ENCODE measurements around the gene ICE2.

The ICE2 gene

DNA sequence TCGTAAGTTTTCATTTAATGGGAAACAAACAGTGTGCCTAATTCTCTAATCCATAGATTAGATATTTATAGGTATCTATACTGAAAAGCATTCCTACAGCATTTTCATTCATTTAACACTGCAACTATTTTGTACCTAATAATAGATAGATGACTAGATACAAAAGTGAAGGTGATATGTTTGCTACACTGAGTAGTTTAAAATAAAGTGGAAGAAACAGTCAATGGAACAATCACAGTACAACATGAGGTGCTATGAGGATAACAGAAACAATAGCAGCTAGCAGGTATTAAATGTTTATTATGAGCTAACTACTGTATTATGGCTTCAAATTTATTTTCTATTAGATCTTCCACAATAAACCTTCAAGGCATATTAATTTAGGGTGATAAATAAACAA is 50.0 kb downstream of the ICE2 start:
- Histone ChIP-seq H3K27ac (ENCODE audit: low read length) (no peak overlapping the region), H4K20me1 (ENCODE audit: insufficient read depth, low read length) (no peaks in the 10 kb centered on the region), H3K4me2 (ENCODE audit: low read depth, low read length) (no peak overlapping the region), H3K27me3 (replicated peaks; ENCODE audit: insufficient read depth, low read length) (no peaks in the 10 kb centered on the region), H3K36me3 (replicated peaks; ENCODE audit: insufficient read depth, low read length) (no peaks in the 10 kb centered on the region), H3F3A (ENCODE audit: insufficient read depth, low read length) (peaks cover 2% of the 10 kb centered on the region; the same call in 1 of the 2 replicates), H2AFZ (ENCODE audit: low read length) (no peak overlapping the region), H3K79me2 (ENCODE audit: low read length) (no peaks in the 10 kb centered on the region), H3K4me3 (ENCODE audit: low read length) (no peak overlapping the region), H3K9me2 (replicated peaks; ENCODE audit: insufficient read depth, low read length) (no peaks in the 10 kb centered on the region), H3K9ac (ENCODE audit: low read length) (no peak overlapping the region), H3K4me1 (ENCODE audit: low read length) (peaks cover 12% of the 10 kb centered on the region), H3K9me3 (replicated peaks; ENCODE audit: insufficient read depth, low read length) (no peaks in the 10 kb centered on the region)
- no peak for DNase-seq
- TF ChIP-seq EZH2 (optimal IDR thresholded peaks at IDR 0.05; ENCODE audit: low read depth, low read length) = no peak
- TF ChIP-seq, protein P1, sequence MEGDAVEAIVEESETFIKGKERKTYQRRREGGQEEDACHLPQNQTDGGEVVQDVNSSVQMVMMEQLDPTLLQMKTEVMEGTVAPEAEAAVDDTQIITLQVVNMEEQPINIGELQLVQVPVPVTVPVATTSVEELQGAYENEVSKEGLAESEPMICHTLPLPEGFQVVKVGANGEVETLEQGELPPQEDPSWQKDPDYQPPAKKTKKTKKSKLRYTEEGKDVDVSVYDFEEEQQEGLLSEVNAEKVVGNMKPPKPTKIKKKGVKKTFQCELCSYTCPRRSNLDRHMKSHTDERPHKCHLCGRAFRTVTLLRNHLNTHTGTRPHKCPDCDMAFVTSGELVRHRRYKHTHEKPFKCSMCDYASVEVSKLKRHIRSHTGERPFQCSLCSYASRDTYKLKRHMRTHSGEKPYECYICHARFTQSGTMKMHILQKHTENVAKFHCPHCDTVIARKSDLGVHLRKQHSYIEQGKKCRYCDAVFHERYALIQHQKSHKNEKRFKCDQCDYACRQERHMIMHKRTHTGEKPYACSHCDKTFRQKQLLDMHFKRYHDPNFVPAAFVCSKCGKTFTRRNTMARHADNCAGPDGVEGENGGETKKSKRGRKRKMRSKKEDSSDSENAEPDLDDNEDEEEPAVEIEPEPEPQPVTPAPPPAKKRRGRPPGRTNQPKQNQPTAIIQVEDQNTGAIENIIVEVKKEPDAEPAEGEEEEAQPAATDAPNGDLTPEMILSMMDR (IDR thresholded peaks at IDR 0.05; ENCODE audit: low read length) = no peak
- no peak for TF ChIP-seq EZH2phosphoT487 (IDR thresholded peaks at IDR 0.05; ENCODE audit: low read length)

DNA sequence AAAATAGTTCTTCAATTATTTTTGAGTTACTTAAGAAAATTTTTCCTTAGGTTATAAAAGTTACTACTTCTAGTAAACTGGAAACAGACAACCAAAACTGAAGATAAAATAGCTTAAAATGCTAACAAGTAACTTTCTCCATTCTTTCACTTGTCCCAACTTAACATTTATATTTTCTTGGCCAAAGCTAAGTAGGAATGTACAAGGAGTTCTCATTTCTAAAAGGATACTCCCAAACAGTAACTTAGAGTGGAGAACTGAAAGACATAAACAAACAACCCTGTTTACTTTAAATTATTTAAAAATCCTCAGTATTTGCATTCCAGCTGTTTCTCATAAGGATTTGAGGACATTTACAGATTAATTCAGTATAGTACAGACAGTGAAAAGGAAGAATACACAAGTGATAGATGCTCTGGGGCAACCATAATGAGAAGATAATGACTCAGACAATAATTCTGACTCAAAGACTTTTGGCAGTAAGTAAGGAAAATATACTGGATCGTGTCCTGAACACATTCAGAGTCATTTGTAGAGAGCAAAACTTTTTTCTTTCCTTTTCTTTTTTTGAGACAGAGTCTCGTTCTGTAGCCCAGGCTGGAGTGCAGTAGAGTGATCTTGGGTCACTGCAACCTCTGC is 52.0 kb downstream of the ICE2 start:
- no peaks in the 10 kb centered on the region for H3K79me2 ChIP-seq (ENCODE audit: low read length)
- H2AFZ ChIP-seq (ENCODE audit: low read length) = no peak overlapping the region
- H3K9ac ChIP-seq (ENCODE audit: low read length) = no peak overlapping the region
- H3K4me2 ChIP-seq (ENCODE audit: low read depth, low read length) = no peak overlapping the region
- no peaks in the 10 kb centered on the region for H3K9me3 ChIP-seq (replicated peaks; ENCODE audit: insufficient read depth, low read length)
- H3K4me3 ChIP-seq (ENCODE audit: low read length) = no peak overlapping the region
- no peak for TF ChIP-seq EZH2phosphoT487 (IDR thresholded peaks at IDR 0.05; ENCODE audit: low read length)
- TF ChIP-seq EZH2 (optimal IDR thresholded peaks at IDR 0.05; ENCODE audit: low read depth, low read length) = no peak
- TF ChIP-seq, protein P1 (IDR thresholded peaks at IDR 0.05; ENCODE audit: low read length) = no peak
- no peaks in the 10 kb centered on the region for H3K9me2 ChIP-seq (replicated peaks; ENCODE audit: insufficient read depth, low read length)
- no peaks in the 10 kb centered on the region for H3K36me3 ChIP-seq (replicated peaks; ENCODE audit: insufficient read depth, low read length)
- no peaks in the 10 kb centered on the region for H4K20me1 ChIP-seq (ENCODE audit: insufficient read depth, low read length)
- H3F3A ChIP-seq (ENCODE audit: insufficient read depth, low read length) = peaks cover 5% of the 10 kb centered on the region; the same call in 1 of the 2 replicates
- H3K4me1 ChIP-seq (ENCODE audit: low read length) = peaks cover 23% of the 10 kb centered on the region
- H3K27me3 ChIP-seq (replicated peaks; ENCODE audit: insufficient read depth, low read length) = no peaks in the 10 kb centered on the region
- DNase-seq = no peak
- H3K27ac ChIP-seq (ENCODE audit: low read length) = no peak overlapping the region

DNA sequence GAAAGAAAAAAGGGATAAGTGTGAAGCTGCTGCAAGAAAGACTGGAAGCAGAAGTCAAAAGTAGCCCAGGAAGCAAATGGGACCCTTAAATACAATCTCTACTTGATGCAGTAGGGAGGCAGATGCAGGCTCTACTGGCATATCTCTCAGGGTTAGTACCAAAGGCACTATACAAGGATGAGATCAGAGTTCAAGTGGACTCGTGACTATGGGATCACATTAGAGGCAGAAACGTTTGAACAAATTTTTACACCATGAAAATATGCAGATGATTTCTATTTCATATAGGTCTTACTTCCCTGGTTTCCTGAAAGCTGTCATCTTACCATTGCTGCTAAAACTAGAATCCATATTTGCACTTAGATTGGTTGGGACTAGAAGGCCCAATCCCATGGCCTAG is 53.5 kb downstream of the ICE2 start:
- no peak for DNase-seq
- Histone ChIP-seq H3K27me3 (replicated peaks; ENCODE audit: insufficient read depth, low read length) (no peaks in the 10 kb centered on the region), H3F3A (ENCODE audit: insufficient read depth, low read length) (peaks cover 5% of the 10 kb centered on the region; the same call in 1 of the 2 replicates), H3K79me2 (ENCODE audit: low read length) (no peaks in the 10 kb centered on the region), H2AFZ (ENCODE audit: low read length) (no peak overlapping the region), H3K27ac (ENCODE audit: low read length) (no peak overlapping the region), H3K9me3 (replicated peaks; ENCODE audit: insufficient read depth, low read length) (no peaks in the 10 kb centered on the region), H3K4me3 (ENCODE audit: low read length) (no peak overlapping the region), H3K36me3 (replicated peaks; ENCODE audit: insufficient read depth, low read length) (no peaks in the 10 kb centered on the region), H4K20me1 (ENCODE audit: insufficient read depth, low read length) (no peaks in the 10 kb centered on the region), H3K9ac (ENCODE audit: low read length) (no peak overlapping the region), H3K4me2 (ENCODE audit: low read depth, low read length) (no peak overlapping the region), H3K4me1 (ENCODE audit: low read length) (peaks cover 23% of the 10 kb centered on the region), H3K9me2 (replicated peaks; ENCODE audit: insufficient read depth, low read length) (no peaks in the 10 kb centered on the region)
- TF ChIP-seq, protein P1 (IDR thresholded peaks at IDR 0.05; ENCODE audit: low read length) = no peak
- no peak for TF ChIP-seq EZH2phosphoT487 (IDR thresholded peaks at IDR 0.05; ENCODE audit: low read length)
